HepG2 (cell line): ENCODE results near the gene IWS1. TPM values are rescaled to one million over a fixed set of nuclear protein-coding genes. Genes with fewer than 3 reads are reported as not detected.

Source experiments
- ARNT2 ChIP-seq: sonication (generic); formaldehyde crosslinking; IDR thresholded peaks from 2 replicates; pipeline ENCODE4 v1.8.0; 2022; ENCODE audit warnings: mild to moderate bottlenecking, low read depth, missing genetic modification reagents, moderate library complexity
- CCAR2 ChIP-seq: fragments of 200-400 bp; formaldehyde crosslinking; optimal IDR thresholded peaks from 2 replicates; pipeline ENCODE3; 2018; ENCODE audit warnings: low read depth, mild to moderate bottlenecking, low read length, moderate library complexity
- DNMT1 ChIP-seq: sonication (generic); formaldehyde crosslinking; IDR thresholded peaks from 2 replicates; pipeline ENCODE4 v1.5.1; 2020; ENCODE audit warnings: mild to moderate bottlenecking, missing genetic modification reagents
- ERF ChIP-seq: IDR thresholded peaks from 2 replicates; pipeline ENCODE4 v1.6.1; 2018; ENCODE audit warnings: missing biosample characterization, missing genetic modification reagents
- FOXK2 ChIP-seq: fragments of 450-650 bp; IDR thresholded peaks from 2 replicates; pipeline ENCODE4 v1.6.1; 2016
- KLF9 ChIP-seq: IDR thresholded peaks from 2 replicates; pipeline ENCODE4 v1.6.1; 2016; ENCODE audit warnings: low read depth
- MAFF ChIP-seq: IDR thresholded peaks from 2 replicates; pipeline ENCODE4 v1.6.1; 2011; ENCODE audit warnings: low read depth, low read length, improper control_type of control experiment
- NR2C2 ChIP-seq: sonication (generic); formaldehyde crosslinking; IDR thresholded peaks from 2 replicates; pipeline ENCODE4 v1.4.0; 2020; ENCODE audit warnings: missing genetic modification reagents, mild to moderate bottlenecking, moderate library complexity, borderline replicate concordance
- RFX3 ChIP-seq: IDR thresholded peaks from 2 replicates; pipeline ENCODE4 v1.6.1; 2016; ENCODE audit warnings: missing biosample characterization, missing genetic modification reagents
- RXRA ChIP-seq: sonication (generic); formaldehyde crosslinking; IDR thresholded peaks from 2 replicates; pipeline ENCODE4 v1.5.1; 2020; ENCODE audit warnings: missing genetic modification reagents
- SAP130 ChIP-seq: IDR thresholded peaks from 2 replicates; pipeline ENCODE4 v1.6.1; 2016; ENCODE audit warnings: low read depth
- SP2 ChIP-seq: sonication (generic); formaldehyde crosslinking; IDR thresholded peaks from 2 replicates; pipeline ENCODE4 v1.5.1; 2020; ENCODE audit warnings: mild to moderate bottlenecking, missing genetic modification reagents
- ZBTB4 ChIP-seq: sonication (generic); formaldehyde crosslinking; IDR thresholded peaks from 2 replicates; pipeline ENCODE4 v1.4.0; 2020; ENCODE audit warnings: missing genetic modification reagents, mild to moderate bottlenecking, borderline replicate concordance
- ZMAT5 ChIP-seq: sonication (generic); formaldehyde crosslinking; IDR thresholded peaks from 2 replicates; pipeline ENCODE4 v1.5.0; 2020; ENCODE audit warnings: mild to moderate bottlenecking, low read depth, missing genetic modification reagents, borderline replicate concordance
- ZNF10 ChIP-seq: sonication (generic); formaldehyde crosslinking; IDR thresholded peaks from 2 replicates; pipeline ENCODE4 v1.4.0; 2020; ENCODE audit warnings: mild to moderate bottlenecking, low read depth, missing genetic modification reagents, borderline replicate concordance
- ZNF207 ChIP-seq: fragments of 450-650 bp; IDR thresholded peaks from 2 replicates; pipeline ENCODE4 v1.6.1; 2016; ENCODE audit warnings: antibody characterized with exemption, borderline replicate concordance
- ZNF251 ChIP-seq: sonication (generic); formaldehyde crosslinking; IDR thresholded peaks from 2 replicates; pipeline ENCODE4 v1.9.0; 2021; ENCODE audit warnings: mild to moderate bottlenecking, missing genetic modification reagents
- ZNF256 ChIP-seq: sonication (generic); formaldehyde crosslinking; conservative IDR thresholded peaks from 2 replicates; pipeline ENCODE4 v1.4.0; 2020; ENCODE audit warnings: missing genetic modification reagents
- ZNF282 ChIP-seq: fragments of 450-650 bp; IDR thresholded peaks from 2 replicates; pipeline ENCODE4 v1.6.1; 2018; ENCODE audit not compliant: partially characterized antibody
- ZNF430 ChIP-seq: sonication (generic); formaldehyde crosslinking; IDR thresholded peaks from 2 replicates; pipeline ENCODE4 v1.9.0; 2021; ENCODE audit warnings: mild to moderate bottlenecking, missing genetic modification reagents
- ZNF501 ChIP-seq: sonication (generic); formaldehyde crosslinking; IDR thresholded peaks from 2 replicates; pipeline ENCODE4 v1.5.1; 2020; ENCODE audit warnings: mild to moderate bottlenecking, moderate library complexity, missing genetic modification reagents
- ZNF605 ChIP-seq: sonication (generic); formaldehyde crosslinking; IDR thresholded peaks from 2 replicates; pipeline ENCODE4 v1.8.0; 2022; ENCODE audit warnings: mild to moderate bottlenecking, missing genetic modification reagents
- ZNF704 ChIP-seq: sonication (generic); formaldehyde crosslinking; IDR thresholded peaks from 2 replicates; pipeline ENCODE4 v1.8.1; 2023; ENCODE audit warnings: mild to moderate bottlenecking, inconsistent platforms, moderate library complexity, missing genetic modification reagents, borderline replicate concordance
- ZNF768 ChIP-seq: sonication (generic); formaldehyde crosslinking; IDR thresholded peaks from 2 replicates; pipeline ENCODE4 v1.4.0; 2020; ENCODE audit warnings: missing genetic modification reagents
- ZSCAN29 ChIP-seq: sonication (generic); formaldehyde crosslinking; conservative IDR thresholded peaks from 2 replicates; pipeline ENCODE4 v1.4.0; 2020; ENCODE audit warnings: mild to moderate bottlenecking, missing genetic modification reagents
- polyA plus RNA-seq, 8 experiments: library from polyadenylated mRNA; depleted of rRNA in 3 of 8; stranded (reverse) in 7 of 8; unstranded in 1 of 8; fragments of >200 nt; fragmentation: Illumina TruSeq in 4 of 8; extraction: Trizol in 4 of 8; gene quantifications; 2 replicates each; pipeline versions ENCODE4 v1.2.1 to v1.2.3, GENCODE V29; 2011 to 2016; ENCODE audit warnings: low read depth in 4 of 8, missing spikeins in 1 of 8, mixed read lengths in 1 of 8; ENCODE audit not compliant: insufficient read depth in 1 of 8
- total RNA-seq, 5 experiments: library from RNA; depleted of rRNA; stranded (reverse); fragments of >200 nt; fragmentation: Illumina TruSeq; extraction: Trizol; gene quantifications; 2 replicates each; pipeline ENCODE4 v1.2.3, GENCODE V29; 2016; ENCODE audit warnings: low read depth in 1 of 5
- TF ChIP-seq, protein P1 (sequence below): sonication (generic); formaldehyde crosslinking; IDR thresholded peaks from 2 replicates; pipeline ENCODE4 v1.8.0; 2022; ENCODE audit warnings: mild to moderate bottlenecking, missing genetic modification reagents, moderate library complexity

Gene IWS1
- total and polyA plus RNA-seq, 2 of the 13 experiments (the other 11 are each of a cell fraction or from before 2014, with no cell fraction given): 28.9 to 62.3 TPM

GRCh38 chr2:127437781-127438726, 88.2 kb downstream of the IWS1 start (continued):
- peak; percentile 86; the same call in 1 of the 2 replicates for TF ChIP-seq ZBTB4 (CRISPR knock-in tag)
- no peak for TF ChIP-seq ZNF10 (CRISPR knock-in tag)
- TF ChIP-seq ZNF605: peak; percentile 98
- peak; percentile 97 for TF ChIP-seq RXRA (CRISPR knock-in tag)
- 0 out of 2 replicates have a peak, but pooled peaks have one; percentile 76 for TF ChIP-seq ZNF256 (CRISPR knock-in tag)
- TF ChIP-seq ZNF207: no peak
- peak; percentile 84; the same call in 1 of the 2 replicates for TF ChIP-seq ARNT2 (CRISPR knock-in tag)
- no peak for TF ChIP-seq KLF9 (CRISPR knock-in tag)
- no peak for TF ChIP-seq ZMAT5 (CRISPR knock-in tag)
- TF ChIP-seq, protein P1, sequence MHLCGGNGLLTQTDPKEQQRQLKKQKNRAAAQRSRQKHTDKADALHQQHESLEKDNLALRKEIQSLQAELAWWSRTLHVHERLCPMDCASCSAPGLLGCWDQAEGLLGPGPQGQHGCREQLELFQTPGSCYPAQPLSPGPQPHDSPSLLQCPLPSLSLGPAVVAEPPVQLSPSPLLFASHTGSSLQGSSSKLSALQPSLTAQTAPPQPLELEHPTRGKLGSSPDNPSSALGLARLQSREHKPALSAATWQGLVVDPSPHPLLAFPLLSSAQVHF: no peak
- no peak for TF ChIP-seq ZNF282
- peak; percentile 81 for TF ChIP-seq NR2C2 (CRISPR knock-in tag)
- no peak for TF ChIP-seq FOXK2
- 0 out of 2 replicates have a peak, but pooled peaks have one; percentile 10 for TF ChIP-seq MAFF
- peak; percentile 98 for TF ChIP-seq ZNF430
- TF ChIP-seq ZNF704 (CRISPR knock-in tag): no peak
- no peak for TF ChIP-seq RFX3 (CRISPR knock-in tag)
- peak; percentile 53 for TF ChIP-seq SP2
- TF ChIP-seq ZSCAN29 (CRISPR knock-in tag): peak; percentile 78
- peak; percentile 99 for TF ChIP-seq ZNF501 (CRISPR knock-in tag)
- peak; percentile 91 for TF ChIP-seq SAP130 (CRISPR knock-in tag)
- no peak for TF ChIP-seq DNMT1 (CRISPR knock-in tag)
- TF ChIP-seq ZNF251 (CRISPR knock-in tag): no peak
- TF ChIP-seq ERF (CRISPR knock-in tag): peak; percentile 96
- peak; percentile 44 for TF ChIP-seq CCAR2
- no peak for TF ChIP-seq ZNF768 (CRISPR knock-in tag)
